GM23338 (cell line): Measurements from ENCODE around the gene CCDC102A. TPM values are rescaled to one million over a fixed set of nuclear protein-coding genes. Genes with fewer than 3 reads are reported as not detected.
A peak's percentile ranks its signal among the peaks of the same experiment; 100 is the strongest.

Experiments
- ATAC-seq: fragments of 200-7000 bp; cut with Tn5 transposase; 3 replicates; pipeline ENCODE4 v1.9.1; 2020
- DNase-seq: peaks from one replicate; pipeline ENCODE4 v3.0.0-alpha.2; 2015; ENCODE audit warnings: low spot score
- H2AFZ ChIP-seq: fragments of 200-600 bp; sonication (generic); 2 replicates; pipeline ENCODE4 v1.8.0; 2016; ENCODE audit warnings: antibody characterized with exemption, mild to moderate bottlenecking, moderate library complexity
- H3F3A ChIP-seq: fragments of 200-600 bp; sonication (generic); replicated peaks from 2 replicates; pipeline ENCODE4 v1.8.0; 2017; ENCODE audit warnings: antibody characterized with exemption, mixed run types, low read depth
- H3K27ac ChIP-seq: fragments of 200-600 bp; sonication (generic); 2 replicates; pipeline ENCODE4 v1.6.1; 2016; ENCODE audit warnings: low read depth
- H3K27me3 ChIP-seq: fragments of 200-600 bp; sonication (generic); 2 replicates; pipeline ENCODE4 v1.8.0; 2016; ENCODE audit warnings: mild to moderate bottlenecking, mixed run types, moderate library complexity; ENCODE audit not compliant: insufficient read depth
- H3K36me3 ChIP-seq: fragments of 200-600 bp; sonication (generic); 2 replicates; pipeline ENCODE4 v1.8.0; 2016; ENCODE audit warnings: mild to moderate bottlenecking; ENCODE audit not compliant: insufficient read depth
- H3K4me1 ChIP-seq: fragments of 200-600 bp; sonication (generic); 2 replicates; pipeline ENCODE4 v1.8.0; 2016; ENCODE audit warnings: mild to moderate bottlenecking, moderate library complexity; ENCODE audit not compliant: insufficient read depth
- H3K4me2 ChIP-seq: fragments of 200-600 bp; sonication (generic); 2 replicates; pipeline ENCODE4 v1.7.1; 2017; ENCODE audit warnings: mixed run types
- H3K4me3 ChIP-seq: fragments of 200-600 bp; sonication (generic); 2 replicates; pipeline ENCODE4 v1.6.1; 2016; ENCODE audit warnings: mixed run types
- H3K79me2 ChIP-seq: fragments of 200-600 bp; sonication (generic); replicated peaks from 2 replicates; pipeline ENCODE4 v1.8.0; 2017; ENCODE audit warnings: mild to moderate bottlenecking; ENCODE audit not compliant: insufficient read depth
- H3K9me2 ChIP-seq: fragments of 200-600 bp; sonication (generic); 2 replicates; pipeline ENCODE4 v1.8.0; 2017; ENCODE audit not compliant: insufficient read depth
- H4K20me1 ChIP-seq: fragments of 200-600 bp; sonication (generic); replicated peaks from 2 replicates; pipeline ENCODE4 v1.8.0; 2017; ENCODE audit warnings: mild to moderate bottlenecking; ENCODE audit not compliant: insufficient read depth
- H3K27ac Mint-ChIP-seq: 2 replicates; pipeline ENCODE4 v1.8.0; 2020; ENCODE audit warnings: inconsistent platforms, mild to moderate bottlenecking, moderate library complexity, mixed read lengths
- H3K27me3 Mint-ChIP-seq: 3 replicates; pipeline ENCODE4 v1.8.0; 2022; ENCODE audit warnings: low read depth, mild to moderate bottlenecking, moderate library complexity, mixed read lengths, inconsistent platforms; ENCODE audit not compliant: insufficient read depth, poor library complexity
- H3K36me3 Mint-ChIP-seq: 3 replicates; pipeline ENCODE4 v1.8.0; 2021; ENCODE audit warnings: low read depth, mild to moderate bottlenecking, inconsistent platforms, moderate library complexity, mixed read lengths
- H3K4me1 Mint-ChIP-seq: 3 replicates; pipeline ENCODE4 v1.8.0; 2020; ENCODE audit warnings: mild to moderate bottlenecking, inconsistent platforms, mixed read lengths
- H3K4me3 Mint-ChIP-seq: 3 replicates; pipeline ENCODE4 v1.8.0; 2021; ENCODE audit warnings: moderate library complexity, mild to moderate bottlenecking, inconsistent platforms, mixed read lengths
- H3K9me3 Mint-ChIP-seq: 3 replicates; pipeline ENCODE4 v1.8.0; 2020; ENCODE audit warnings: moderate library complexity, mild to moderate bottlenecking, inconsistent platforms, mixed read lengths
- CREB1 ChIP-seq: fragments of 250-450 bp; sonication (Bioruptor Pico); IDR thresholded peaks from 2 replicates; pipeline ENCODE4 v1.5.0; 2020; ENCODE audit warnings: low read depth, mild to moderate bottlenecking, moderate library complexity
- EZH2 ChIP-seq: fragments of 200-600 bp; sonication (generic); IDR thresholded peaks from one replicate; pipeline ENCODE4 v1.8.0; 2017; ENCODE audit warnings: antibody characterized with exemption, mild to moderate bottlenecking, low read depth; ENCODE audit not compliant: unreplicated experiment
- EZH2phosphoT487 ChIP-seq: fragments of 200-600 bp; sonication (generic); IDR thresholded peaks from one replicate; pipeline ENCODE4 v1.8.1; 2018; ENCODE audit warnings: antibody characterized with exemption; ENCODE audit not compliant: unreplicated experiment
- JUNB ChIP-seq: IDR thresholded peaks from one replicate; pipeline ENCODE4 v1.6.1; 2016; ENCODE audit warnings: antibody characterized with exemption; ENCODE audit not compliant: unreplicated experiment
- NANOG ChIP-seq: IDR thresholded peaks from 2 replicates; pipeline ENCODE4 v1.6.1; 2016; ENCODE audit warnings: antibody characterized with exemption, borderline replicate concordance
- POLR2AphosphoS5 ChIP-seq: IDR thresholded peaks from 2 replicates; pipeline ENCODE4 v1.6.1; 2016; ENCODE audit warnings: antibody characterized with exemption, low read depth
- STAT1 ChIP-seq: IDR thresholded peaks from one replicate; pipeline ENCODE4 v1.6.1; 2016; ENCODE audit warnings: antibody characterized with exemption; ENCODE audit not compliant: unreplicated experiment
- ZNF114 ChIP-seq: fragments of 250-450 bp; sonication (Bioruptor Pico); IDR thresholded peaks from 2 replicates; pipeline ENCODE4 v1.5.0; 2020; ENCODE audit warnings: mild to moderate bottlenecking, moderate library complexity
- ZNF331 ChIP-seq: fragments of 250-450 bp; sonication (Bioruptor Pico); IDR thresholded peaks from 2 replicates; pipeline ENCODE4 v1.5.0; 2020; ENCODE audit warnings: low read depth, mild to moderate bottlenecking, moderate library complexity
- polyA plus RNA-seq: library from polyadenylated mRNA; unstranded; fragments of >200 nt; fragmentation: Nextera tagmentation; extraction: Ambion mirVana; gene quantifications from 2 replicates; pipeline ENCODE4 v1.2.1, GENCODE V29; 2016
- total RNA-seq: library from RNA; depleted of rRNA; stranded (reverse); fragments of >200 nt; shearing (Covaris generic); gene quantifications from 2 replicates; pipeline ENCODE4 v1.2.3, GENCODE V29; 2014
- TF ChIP-seq, protein P1 (sequence below): IDR thresholded peaks from one replicate; pipeline ENCODE4 v1.6.1; 2018; ENCODE audit warnings: antibody characterized with exemption; ENCODE audit not compliant: unreplicated experiment
- TF ChIP-seq, protein P2 (sequence below), 2 experiments: fragments of 200-600 bp in 1 of 2; sonication (generic) in 1 of 2; conservative IDR thresholded peaks; 2 replicates each; pipeline versions ENCODE4 v1.5.1 to v1.6.1; 2016 to 2017; ENCODE audit warnings: antibody characterized with exemption in 2 of 2, low read depth in 2 of 2, mild to moderate bottlenecking in 2 of 2, moderate library complexity in 1 of 2
- TF ChIP-seq, protein P3 (sequence below): IDR thresholded peaks from 2 replicates; pipeline ENCODE4 v1.6.1; 2016; ENCODE audit warnings: antibody characterized with exemption
- TF ChIP-seq, protein P4 (sequence below): fragments of 250-450 bp; sonication (Bioruptor Pico); IDR thresholded peaks from 2 replicates; pipeline ENCODE4 v1.5.0; 2020; ENCODE audit warnings: mild to moderate bottlenecking, moderate library complexity

The CCDC102A gene
- total and polyA plus RNA-seq, 2 experiments from 2014 or later, result 2.0 to 5.2 TPM

DNA sequence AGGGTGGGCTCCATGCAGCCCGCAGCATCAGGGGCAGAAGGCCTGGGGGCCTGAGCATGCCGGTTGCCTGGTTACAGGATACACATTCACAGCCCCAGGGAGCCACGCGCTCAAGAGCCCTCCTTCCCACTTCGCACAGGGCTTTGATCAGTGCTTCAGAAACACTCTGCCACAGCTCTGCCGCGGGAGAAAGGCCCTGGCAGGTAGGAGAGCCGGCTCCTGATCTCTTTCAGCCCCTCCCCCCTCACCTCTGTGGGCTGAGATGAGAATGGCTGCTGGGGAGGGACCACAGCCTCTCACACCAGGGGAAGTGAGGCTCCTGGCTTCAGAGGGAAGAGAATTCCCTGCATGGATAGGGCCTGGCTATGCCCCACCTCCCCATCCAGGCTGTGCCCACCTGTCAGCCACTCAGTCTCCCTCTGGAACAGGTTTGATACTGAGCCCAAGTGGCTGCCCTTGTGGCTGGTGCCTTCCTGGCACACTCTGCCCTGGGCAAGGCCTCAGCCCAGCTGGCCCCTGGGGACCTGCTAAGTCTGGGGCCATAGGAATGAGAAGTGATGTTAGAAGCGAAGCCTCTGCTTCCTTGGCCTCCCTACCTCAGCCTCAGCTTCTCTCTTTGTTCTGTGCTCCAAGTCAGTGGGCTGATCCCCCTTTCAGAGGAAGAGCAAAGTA, 58.7 kb downstream of the CCDC102A start:
- Mint-ChIP-seq H3K27me3 (peaks cover 26% of the 10 kb centered on the region), H3K4me3 (peak overlapping the region; percentile 30; the same call in 1 of the 3 replicates), H3K4me1 (peaks cover 54% of the 10 kb centered on the region), H3K36me3 (peaks cover 3% of the 10 kb centered on the region; the same call in 2 of the 3 replicates), H3K9me3 (no peaks in the 10 kb centered on the region), H3K27ac (no peak overlapping the region)
- no peak for TF ChIP-seq EZH2
- no peak for TF ChIP-seq ZNF331 (CRISPR knock-in tag)
- no peak for TF ChIP-seq EZH2phosphoT487
- TF ChIP-seq JUNB, result no peak
- TF ChIP-seq, protein P1, sequence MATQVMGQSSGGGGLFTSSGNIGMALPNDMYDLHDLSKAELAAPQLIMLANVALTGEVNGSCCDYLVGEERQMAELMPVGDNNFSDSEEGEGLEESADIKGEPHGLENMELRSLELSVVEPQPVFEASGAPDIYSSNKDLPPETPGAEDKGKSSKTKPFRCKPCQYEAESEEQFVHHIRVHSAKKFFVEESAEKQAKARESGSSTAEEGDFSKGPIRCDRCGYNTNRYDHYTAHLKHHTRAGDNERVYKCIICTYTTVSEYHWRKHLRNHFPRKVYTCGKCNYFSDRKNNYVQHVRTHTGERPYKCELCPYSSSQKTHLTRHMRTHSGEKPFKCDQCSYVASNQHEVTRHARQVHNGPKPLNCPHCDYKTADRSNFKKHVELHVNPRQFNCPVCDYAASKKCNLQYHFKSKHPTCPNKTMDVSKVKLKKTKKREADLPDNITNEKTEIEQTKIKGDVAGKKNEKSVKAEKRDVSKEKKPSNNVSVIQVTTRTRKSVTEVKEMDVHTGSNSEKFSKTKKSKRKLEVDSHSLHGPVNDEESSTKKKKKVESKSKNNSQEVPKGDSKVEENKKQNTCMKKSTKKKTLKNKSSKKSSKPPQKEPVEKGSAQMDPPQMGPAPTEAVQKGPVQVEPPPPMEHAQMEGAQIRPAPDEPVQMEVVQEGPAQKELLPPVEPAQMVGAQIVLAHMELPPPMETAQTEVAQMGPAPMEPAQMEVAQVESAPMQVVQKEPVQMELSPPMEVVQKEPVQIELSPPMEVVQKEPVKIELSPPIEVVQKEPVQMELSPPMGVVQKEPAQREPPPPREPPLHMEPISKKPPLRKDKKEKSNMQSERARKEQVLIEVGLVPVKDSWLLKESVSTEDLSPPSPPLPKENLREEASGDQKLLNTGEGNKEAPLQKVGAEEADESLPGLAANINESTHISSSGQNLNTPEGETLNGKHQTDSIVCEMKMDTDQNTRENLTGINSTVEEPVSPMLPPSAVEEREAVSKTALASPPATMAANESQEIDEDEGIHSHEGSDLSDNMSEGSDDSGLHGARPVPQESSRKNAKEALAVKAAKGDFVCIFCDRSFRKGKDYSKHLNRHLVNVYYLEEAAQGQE, result no peak
- TF ChIP-seq, protein P2, sequence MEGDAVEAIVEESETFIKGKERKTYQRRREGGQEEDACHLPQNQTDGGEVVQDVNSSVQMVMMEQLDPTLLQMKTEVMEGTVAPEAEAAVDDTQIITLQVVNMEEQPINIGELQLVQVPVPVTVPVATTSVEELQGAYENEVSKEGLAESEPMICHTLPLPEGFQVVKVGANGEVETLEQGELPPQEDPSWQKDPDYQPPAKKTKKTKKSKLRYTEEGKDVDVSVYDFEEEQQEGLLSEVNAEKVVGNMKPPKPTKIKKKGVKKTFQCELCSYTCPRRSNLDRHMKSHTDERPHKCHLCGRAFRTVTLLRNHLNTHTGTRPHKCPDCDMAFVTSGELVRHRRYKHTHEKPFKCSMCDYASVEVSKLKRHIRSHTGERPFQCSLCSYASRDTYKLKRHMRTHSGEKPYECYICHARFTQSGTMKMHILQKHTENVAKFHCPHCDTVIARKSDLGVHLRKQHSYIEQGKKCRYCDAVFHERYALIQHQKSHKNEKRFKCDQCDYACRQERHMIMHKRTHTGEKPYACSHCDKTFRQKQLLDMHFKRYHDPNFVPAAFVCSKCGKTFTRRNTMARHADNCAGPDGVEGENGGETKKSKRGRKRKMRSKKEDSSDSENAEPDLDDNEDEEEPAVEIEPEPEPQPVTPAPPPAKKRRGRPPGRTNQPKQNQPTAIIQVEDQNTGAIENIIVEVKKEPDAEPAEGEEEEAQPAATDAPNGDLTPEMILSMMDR (conservative IDR thresholded peaks at IDR 0.05; ENCODE audit: low read depth in 2 of 2), result no peak
- TF ChIP-seq STAT1, result no peak
- no peak for TF ChIP-seq CREB1 (CRISPR knock-in tag)
- TF ChIP-seq, protein P3, sequence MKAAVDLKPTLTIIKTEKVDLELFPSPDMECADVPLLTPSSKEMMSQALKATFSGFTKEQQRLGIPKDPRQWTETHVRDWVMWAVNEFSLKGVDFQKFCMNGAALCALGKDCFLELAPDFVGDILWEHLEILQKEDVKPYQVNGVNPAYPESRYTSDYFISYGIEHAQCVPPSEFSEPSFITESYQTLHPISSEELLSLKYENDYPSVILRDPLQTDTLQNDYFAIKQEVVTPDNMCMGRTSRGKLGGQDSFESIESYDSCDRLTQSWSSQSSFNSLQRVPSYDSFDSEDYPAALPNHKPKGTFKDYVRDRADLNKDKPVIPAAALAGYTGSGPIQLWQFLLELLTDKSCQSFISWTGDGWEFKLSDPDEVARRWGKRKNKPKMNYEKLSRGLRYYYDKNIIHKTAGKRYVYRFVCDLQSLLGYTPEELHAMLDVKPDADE, result no peak
- no peak for TF ChIP-seq ZNF114
- no peak for TF ChIP-seq NANOG
- no peak for TF ChIP-seq POLR2AphosphoS5
- TF ChIP-seq, protein P4, sequence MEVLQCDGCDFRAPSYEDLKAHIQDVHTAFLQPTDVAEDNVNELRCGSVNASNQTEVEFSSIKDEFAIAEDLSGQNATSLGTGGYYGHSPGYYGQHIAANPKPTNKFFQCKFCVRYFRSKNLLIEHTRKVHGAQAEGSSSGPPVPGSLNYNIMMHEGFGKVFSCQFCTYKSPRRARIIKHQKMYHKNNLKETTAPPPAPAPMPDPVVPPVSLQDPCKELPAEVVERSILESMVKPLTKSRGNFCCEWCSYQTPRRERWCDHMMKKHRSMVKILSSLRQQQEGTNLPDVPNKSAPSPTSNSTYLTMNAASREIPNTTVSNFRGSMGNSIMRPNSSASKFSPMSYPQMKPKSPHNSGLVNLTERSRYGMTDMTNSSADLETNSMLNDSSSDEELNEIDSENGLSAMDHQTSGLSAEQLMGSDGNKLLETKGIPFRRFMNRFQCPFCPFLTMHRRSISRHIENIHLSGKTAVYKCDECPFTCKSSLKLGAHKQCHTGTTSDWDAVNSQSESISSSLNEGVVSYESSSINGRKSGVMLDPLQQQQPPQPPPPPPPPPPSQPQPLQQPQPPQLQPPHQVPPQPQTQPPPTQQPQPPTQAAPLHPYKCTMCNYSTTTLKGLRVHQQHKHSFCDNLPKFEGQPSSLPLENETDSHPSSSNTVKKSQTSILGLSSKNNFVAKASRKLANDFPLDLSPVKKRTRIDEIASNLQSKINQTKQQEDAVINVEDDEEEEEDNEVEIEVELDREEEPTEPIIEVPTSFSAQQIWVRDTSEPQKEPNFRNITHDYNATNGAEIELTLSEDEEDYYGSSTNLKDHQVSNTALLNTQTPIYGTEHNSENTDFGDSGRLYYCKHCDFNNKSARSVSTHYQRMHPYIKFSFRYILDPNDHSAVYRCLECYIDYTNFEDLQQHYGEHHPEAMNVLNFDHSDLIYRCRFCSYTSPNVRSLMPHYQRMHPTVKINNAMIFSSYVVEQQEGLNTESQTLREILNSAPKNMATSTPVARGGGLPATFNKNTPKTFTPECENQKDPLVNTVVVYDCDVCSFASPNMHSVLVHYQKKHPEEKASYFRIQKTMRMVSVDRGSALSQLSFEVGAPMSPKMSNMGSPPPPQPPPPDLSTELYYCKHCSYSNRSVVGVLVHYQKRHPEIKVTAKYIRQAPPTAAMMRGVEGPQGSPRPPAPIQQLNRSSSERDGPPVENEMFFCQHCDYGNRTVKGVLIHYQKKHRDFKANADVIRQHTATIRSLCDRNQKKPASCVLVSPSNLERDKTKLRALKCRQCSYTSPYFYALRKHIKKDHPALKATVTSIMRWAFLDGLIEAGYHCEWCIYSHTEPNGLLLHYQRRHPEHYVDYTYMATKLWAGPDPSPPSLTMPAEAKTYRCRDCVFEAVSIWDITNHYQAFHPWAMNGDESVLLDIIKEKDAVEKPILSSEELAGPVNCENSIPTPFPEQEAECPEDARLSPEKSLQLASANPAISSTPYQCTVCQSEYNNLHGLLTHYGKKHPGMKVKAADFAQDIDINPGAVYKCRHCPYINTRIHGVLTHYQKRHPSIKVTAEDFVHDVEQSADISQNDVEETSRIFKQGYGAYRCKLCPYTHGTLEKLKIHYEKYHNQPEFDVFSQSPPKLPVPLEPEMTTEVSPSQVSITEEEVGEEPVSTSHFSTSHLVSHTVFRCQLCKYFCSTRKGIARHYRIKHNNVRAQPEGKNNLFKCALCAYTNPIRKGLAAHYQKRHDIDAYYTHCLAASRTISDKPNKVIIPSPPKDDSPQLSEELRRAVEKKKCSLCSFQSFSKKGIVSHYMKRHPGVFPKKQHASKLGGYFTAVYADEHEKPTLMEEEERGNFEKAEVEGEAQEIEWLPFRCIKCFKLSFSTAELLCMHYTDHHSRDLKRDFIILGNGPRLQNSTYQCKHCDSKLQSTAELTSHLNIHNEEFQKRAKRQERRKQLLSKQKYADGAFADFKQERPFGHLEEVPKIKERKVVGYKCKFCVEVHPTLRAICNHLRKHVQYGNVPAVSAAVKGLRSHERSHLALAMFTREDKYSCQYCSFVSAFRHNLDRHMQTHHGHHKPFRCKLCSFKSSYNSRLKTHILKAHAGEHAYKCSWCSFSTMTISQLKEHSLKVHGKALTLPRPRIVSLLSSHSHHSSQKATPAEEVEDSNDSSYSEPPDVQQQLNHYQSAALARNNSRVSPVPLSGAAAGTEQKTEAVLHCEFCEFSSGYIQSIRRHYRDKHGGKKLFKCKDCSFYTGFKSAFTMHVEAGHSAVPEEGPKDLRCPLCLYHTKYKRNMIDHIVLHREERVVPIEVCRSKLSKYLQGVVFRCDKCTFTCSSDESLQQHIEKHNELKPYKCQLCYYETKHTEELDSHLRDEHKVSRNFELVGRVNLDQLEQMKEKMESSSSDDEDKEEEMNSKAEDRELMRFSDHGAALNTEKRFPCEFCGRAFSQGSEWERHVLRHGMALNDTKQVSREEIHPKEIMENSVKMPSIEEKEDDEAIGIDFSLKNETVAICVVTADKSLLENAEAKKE (CRISPR knock-in tag), result no peak
- Histone ChIP-seq H3K27ac (no peak overlapping the region), H3F3A (peaks cover 4% of the 10 kb centered on the region; the same call in 1 of the 2 replicates), H3K4me3 (no peak overlapping the region), H3K79me2 (no peaks in the 10 kb centered on the region; the same call in 1 of the 2 replicates), H3K36me3 (no peaks in the 10 kb centered on the region), H2AFZ (no peak overlapping the region), H3K4me2 (peak overlapping the region; percentile 77; the same call in 1 of the 2 replicates), H3K27me3 (peaks cover 7% of the 10 kb centered on the region; the same call in 1 of the 2 replicates), H3K4me1 (peaks cover 47% of the 10 kb centered on the region), H3K9me2 (no peaks in the 10 kb centered on the region), H4K20me1 (0 out of 2 replicates have a peak, but pooled peaks cover 3% of the 10 kb centered on the region)
- DNase-seq, result peak; percentile 56
- ATAC-seq, result no peak
